K562 (cell line): ENCODE data around the gene PSMD8. TPM values are rescaled to one million over a fixed set of nuclear protein-coding genes. Genes with fewer than 3 reads are reported as not detected.
A peak's percentile ranks its signal among the peaks of the same experiment; 100 is the strongest.

Source experiments
- CEBPB ChIP-seq: fragments of 450-650 bp; IDR thresholded peaks from 2 replicates; pipeline ENCODE4 v1.6.1; 2016; ENCODE audit warnings: missing genetic modification characterization, missing compliant biosample characterization
- CREB1 ChIP-seq, 2 experiments: sonication (generic) in 1 of 2; formaldehyde crosslinking in 1 of 2; IDR thresholded peaks; 2 replicates each; pipeline versions ENCODE4 v1.6.1 to v1.8.0; 2012 to 2022; ENCODE audit warnings: inconsistent platforms in 1 of 2, mild to moderate bottlenecking in 1 of 2, missing genetic modification reagents in 1 of 2, moderate library complexity in 1 of 2
- DMBX1 ChIP-seq: fragments of 250-450 bp; sonication (Bioruptor Pico); IDR thresholded peaks from 2 replicates; pipeline ENCODE4 v1.8.0; 2022; ENCODE audit warnings: inconsistent platforms, mild to moderate bottlenecking, moderate library complexity, borderline replicate concordance
- DPF2 ChIP-seq: fragments of 450-650 bp; IDR thresholded peaks from 2 replicates; pipeline ENCODE4 v1.6.1; 2016
- FOXA3 ChIP-seq, 2 experiments: fragments of 450-650 bp in 1 of 2; sonication (generic) in 1 of 2; formaldehyde crosslinking; IDR thresholded peaks in 1 of 2; conservative IDR thresholded peaks in 1 of 2; 2 replicates each; pipeline versions ENCODE4 v1.4.0 to v1.8.0; 2020 to 2022; ENCODE audit warnings: mild to moderate bottlenecking in 2 of 2, missing genetic modification reagents in 1 of 2
- FOXK2 ChIP-seq, 2 experiments: fragments of 450-650 bp; IDR thresholded peaks in 1 of 2; conservative IDR thresholded peaks in 1 of 2; 2 replicates each; pipeline ENCODE4 v1.6.1; 2016; ENCODE audit warnings: low read depth in 2 of 2, mild to moderate bottlenecking in 1 of 2
- MXI1 ChIP-seq: IDR thresholded peaks from 2 replicates; pipeline ENCODE4 v1.6.1; 2011; ENCODE audit warnings: low read depth, mild to moderate bottlenecking, improper control_type of control experiment, low read length
- PHTF2 ChIP-seq: fragments of 250-450 bp; sonication (Bioruptor Pico); IDR thresholded peaks from 2 replicates; pipeline ENCODE4 v1.5.0; 2021; ENCODE audit warnings: mild to moderate bottlenecking
- RBM15 ChIP-seq: fragments of 200-400 bp; formaldehyde crosslinking; IDR thresholded peaks from 2 replicates; pipeline ENCODE4 v1.6.1; 2018; ENCODE audit warnings: mild to moderate bottlenecking, low read length, moderate library complexity; ENCODE audit not compliant: insufficient read depth
- RUNX1 ChIP-seq: sonication (generic); IDR thresholded peaks from 2 replicates; pipeline ENCODE4 v1.6.1; 2016; ENCODE audit warnings: antibody characterized with exemption, low read depth
- SMAD1 ChIP-seq: fragments of 150-350 bp; IDR thresholded peaks from 2 replicates; pipeline ENCODE4 v1.6.1; 2014; ENCODE audit warnings: low read length, low read depth; ENCODE audit not compliant: partially characterized antibody
- SMARCA4 ChIP-seq: fragments of 450-650 bp; IDR thresholded peaks from 2 replicates; pipeline ENCODE4 v1.6.1; 2016
- SPI1 ChIP-seq: IDR thresholded peaks from 2 replicates; pipeline ENCODE4 v1.6.1; 2011; ENCODE audit warnings: low read depth, low read length, control low read depth, borderline replicate concordance
- TEAD2 ChIP-seq: fragments of 450-650 bp; IDR thresholded peaks from 2 replicates; pipeline ENCODE4 v1.6.1; 2016; ENCODE audit warnings: missing genetic modification characterization, control low read depth, missing compliant biosample characterization
- TSC22D4 ChIP-seq: fragments of 450-650 bp; IDR thresholded peaks from 2 replicates; pipeline ENCODE4 v1.6.1; 2016; ENCODE audit warnings: missing genetic modification characterization, missing biosample characterization, control low read depth
- ZNF324 ChIP-seq: fragments of 250-450 bp; sonication (Bioruptor Pico); IDR thresholded peaks from 2 replicates; pipeline ENCODE4 v1.4.0; 2020; ENCODE audit warnings: mild to moderate bottlenecking
- ZNF347 ChIP-seq: fragments of 450-650 bp; formaldehyde crosslinking; IDR thresholded peaks from 2 replicates; pipeline ENCODE4 v1.4.0; 2020; ENCODE audit warnings: low read depth, mild to moderate bottlenecking, moderate library complexity
- ZNF407 ChIP-seq: fragments of 450-650 bp; IDR thresholded peaks from 2 replicates; pipeline ENCODE4 v1.6.1; 2016; ENCODE audit warnings: low read depth
- ZNF668 ChIP-seq: fragments of 250-450 bp; sonication (Bioruptor Pico); IDR thresholded peaks from 2 replicates; pipeline ENCODE4 v1.8.0; 2022; ENCODE audit warnings: mild to moderate bottlenecking, inconsistent platforms
- ZNF696 ChIP-seq: fragments of 250-450 bp; sonication (Bioruptor Pico); conservative IDR thresholded peaks from 2 replicates; pipeline ENCODE4 v1.4.0; 2020; ENCODE audit warnings: mild to moderate bottlenecking, moderate library complexity
- ZSCAN32 ChIP-seq: fragments of 450-650 bp; formaldehyde crosslinking; IDR thresholded peaks from 2 replicates; pipeline ENCODE4 v1.4.0; 2020; ENCODE audit warnings: mild to moderate bottlenecking, moderate library complexity
- polyA plus RNA-seq, 8 experiments: library from polyadenylated mRNA; depleted of rRNA in 4 of 8; stranded (reverse) in 5 of 8; unstranded in 3 of 8; fragments of >200 nt; fragmentation: Nextera tagmentation in 2 of 8; fragmentation: Illumina TruSeq in 1 of 8; extraction: Ambion mirVana in 2 of 8; extraction: Trizol in 1 of 8; gene quantifications; 2 replicates each; pipeline versions ENCODE4 v1.2.1 to v1.2.3, GENCODE V29; 2011 to 2014; ENCODE audit warnings: inconsistent platforms in 1 of 8, missing spikeins in 1 of 8
- total RNA-seq, 7 experiments: library from RNA; depleted of rRNA in 6 of 7; stranded (reverse); fragments of >200 nt in 6 of 7; fragmentation: Illumina TruSeq in 2 of 7; extraction: Trizol in 2 of 7; gene quantifications; 2 replicates each; pipeline versions ENCODE4 v1.2.1 to v1.2.3, GENCODE V29; 2011 to 2021; ENCODE audit warnings: low replicate concordance in 1 of 7
- TF ChIP-seq, protein P1 (sequence below): sonication (generic); formaldehyde crosslinking; IDR thresholded peaks from 2 replicates; pipeline ENCODE4 v1.8.0; 2023; ENCODE audit warnings: mild to moderate bottlenecking, missing genetic modification reagents

Gene PSMD8
- total and polyA plus RNA-seq, 9 of the 15 experiments (the other 6 are each of a cell fraction or from before 2014, with no cell fraction given), result 130 to 583 (median 315) TPM

DNA sequence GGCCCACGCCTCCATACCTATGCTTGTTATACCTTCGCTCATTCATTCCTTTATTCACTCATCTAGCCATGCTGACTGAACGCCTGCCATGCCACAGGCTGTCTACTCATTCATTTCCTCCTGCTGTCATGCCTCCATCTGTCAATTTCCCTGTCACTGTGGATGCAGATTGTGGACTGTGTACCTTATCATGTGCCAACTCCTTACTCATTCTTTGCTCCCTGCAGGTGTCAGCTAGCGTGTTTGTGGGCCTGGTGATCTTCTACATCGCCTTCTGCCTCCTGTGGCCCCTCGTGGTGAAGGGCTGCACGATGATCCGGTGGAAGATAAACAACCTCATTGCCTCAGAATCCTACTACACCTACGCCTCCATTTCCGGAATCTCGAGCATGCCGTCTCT, 4.1 kb upstream of the PSMD8 start (continued):
- TF ChIP-seq FOXA3 (CRISPR knock-in tag; conservative IDR thresholded peaks at IDR 0.05 in 1 of 2, IDR thresholded peaks at IDR 0.05 in 1 of 2) (no peak), FOXK2 (conservative IDR thresholded peaks at IDR 0.05 in 1 of 2, IDR thresholded peaks at IDR 0.05 in 1 of 2; ENCODE audit: low read depth in 2 of 2) (peak in 1 of 2 experiments; percentile 18; a peak in 1 of 4 replicates), MXI1 (peak; percentile 78), PHTF2 (no peak), CREB1 (IDR thresholded peaks at IDR 0.05) (no peak), CREB1 (CRISPR knock-in tag; IDR thresholded peaks at IDR 0.05) (no peak), SMAD1 (no peak), DPF2 (peak; percentile 51; the same call in 1 of the 2 replicates), ZNF324 (CRISPR knock-in tag) (no peak), ZNF407 (no peak), ZNF347 (CRISPR knock-in tag) (no peak), ZNF696 (CRISPR knock-in tag) (no peak), TSC22D4 (no peak), RUNX1 (no peak), SMARCA4 (no peak), DMBX1 (CRISPR knock-in tag) (no peak), CEBPB (tag) (no peak), ZSCAN32 (CRISPR knock-in tag) (no peak), SPI1 (no peak), TEAD2 (no peak), RBM15 (no peak), ZNF668 (CRISPR knock-in tag) (no peak)
- TF ChIP-seq, protein P1, sequence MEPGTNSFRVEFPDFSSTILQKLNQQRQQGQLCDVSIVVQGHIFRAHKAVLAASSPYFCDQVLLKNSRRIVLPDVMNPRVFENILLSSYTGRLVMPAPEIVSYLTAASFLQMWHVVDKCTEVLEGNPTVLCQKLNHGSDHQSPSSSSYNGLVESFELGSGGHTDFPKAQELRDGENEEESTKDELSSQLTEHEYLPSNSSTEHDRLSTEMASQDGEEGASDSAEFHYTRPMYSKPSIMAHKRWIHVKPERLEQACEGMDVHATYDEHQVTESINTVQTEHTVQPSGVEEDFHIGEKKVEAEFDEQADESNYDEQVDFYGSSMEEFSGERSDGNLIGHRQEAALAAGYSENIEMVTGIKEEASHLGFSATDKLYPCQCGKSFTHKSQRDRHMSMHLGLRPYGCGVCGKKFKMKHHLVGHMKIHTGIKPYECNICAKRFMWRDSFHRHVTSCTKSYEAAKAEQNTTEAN (CRISPR knock-in tag), result no peak
